ENCODE measurements around the gene CEP78. TPM values are rescaled to one million over a fixed set of nuclear protein-coding genes. Genes with fewer than 3 reads are reported as not detected.

Gene CEP78
- total RNA-seq, 1 experiment from 2014 or later: 57.8 TPM

DNA sequence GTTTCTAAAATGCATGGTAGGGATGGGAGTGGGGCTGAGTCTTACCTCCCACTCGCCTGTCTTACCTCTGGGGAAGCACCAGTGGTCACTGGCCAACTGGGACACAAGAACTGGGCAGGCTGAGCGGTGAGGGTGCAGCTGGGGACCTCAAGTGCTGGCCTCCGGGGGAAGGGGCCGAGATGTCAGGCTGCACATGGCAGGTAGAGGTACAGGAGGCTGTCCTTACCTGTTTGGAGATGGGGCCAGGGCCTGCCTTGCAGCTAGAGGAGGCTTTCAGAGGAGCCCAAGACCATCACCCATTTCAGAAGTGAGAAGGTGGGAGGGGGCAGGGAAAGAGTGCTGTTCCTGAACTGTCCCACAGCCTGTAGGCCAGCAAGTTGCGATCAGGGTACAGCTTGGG lies 75.2 kb downstream of the CEP78 start:
- peak overlapping the region in 2 of 3 experiments; percentile 39 to 44; a peak in 2 of 7 replicates for H3K27ac Mint-ChIP-seq
- Histone ChIP-seq H2BK12ac (ENCODE audit: insufficient read length, low read depth, low read length) (no peak overlapping the region), H3K9me3 (ENCODE audit: control insufficient read depth, low read depth, low read length) (no peaks in the 10 kb centered on the region), H3K23ac (ENCODE audit: insufficient read length, low read depth, low read length) (no peak overlapping the region), H2BK15ac (ENCODE audit: low read depth, low read length) (no peak overlapping the region), H2BK5ac (ENCODE audit: insufficient read length, low read length) (no peak overlapping the region), H4K91ac (ENCODE audit: insufficient read length, low read depth, low read length) (no peak overlapping the region), H3K4me2 (ENCODE audit: insufficient read depth, insufficient read length, low read length) (no peak overlapping the region), H3K4me1 (ENCODE audit: insufficient read depth, low read length) (no peaks in the 10 kb centered on the region), H3K27me3 (ENCODE audit: insufficient read depth, low read length) (no peaks in the 10 kb centered on the region), H3K23me2 (ENCODE audit: insufficient read length, low read depth, low read length, poor library complexity, severe bottlenecking) (no peaks in the 10 kb centered on the region), H3K56ac (ENCODE audit: insufficient read length, low read depth, low read length) (no peak overlapping the region), H4K5ac (ENCODE audit: insufficient read length, low read depth, low read length) (no peak overlapping the region), H3K14ac (ENCODE audit: insufficient read depth, low read length) (no peak overlapping the region), H2BK120ac (ENCODE audit: low read depth, low read length, poor library complexity, severe bottlenecking) (no peak overlapping the region), H2AFZ (ENCODE audit: low read length) (no peak overlapping the region), H2BK20ac (ENCODE audit: low read depth, low read length, poor library complexity, severe bottlenecking) (no peak overlapping the region), H3K18ac (ENCODE audit: insufficient read length, low read depth, low read length) (no peak overlapping the region), H4K20me1 (ENCODE audit: control insufficient read depth, insufficient read depth, insufficient read length) (no peaks in the 10 kb centered on the region), H3T11ph (ENCODE audit: low read length) (no peak overlapping the region), H2AK5ac (ENCODE audit: insufficient read length, low read length) (no peak overlapping the region), H3K27ac (ENCODE audit: insufficient read length, low read depth, low read length) (no peak overlapping the region), H4K8ac (replicated peaks; ENCODE audit: insufficient read length, low read depth, low read length) (no peak overlapping the region), H3K79me1 (ENCODE audit: insufficient read depth, low read depth, low read length, poor library complexity, severe bottlenecking) (peaks cover 3% of the 10 kb centered on the region), H3K79me2 (ENCODE audit: insufficient read depth, low read length) (0 out of 2 replicates have a peak, but pooled peaks cover 4% of the 10 kb centered on the region), H3K9ac (ENCODE audit: extremely low read depth, insufficient read length, low read length) (no peak overlapping the region), H3K4ac (ENCODE audit: low read depth, low read length) (no peak overlapping the region)
- H3K27me3 Mint-ChIP-seq (ENCODE audit: low read depth): no peaks in the 10 kb centered on the region
- no peaks in the 10 kb centered on the region for H3K9me3 Mint-ChIP-seq
- no peak for DNase-seq
- TF ChIP-seq, protein P1, sequence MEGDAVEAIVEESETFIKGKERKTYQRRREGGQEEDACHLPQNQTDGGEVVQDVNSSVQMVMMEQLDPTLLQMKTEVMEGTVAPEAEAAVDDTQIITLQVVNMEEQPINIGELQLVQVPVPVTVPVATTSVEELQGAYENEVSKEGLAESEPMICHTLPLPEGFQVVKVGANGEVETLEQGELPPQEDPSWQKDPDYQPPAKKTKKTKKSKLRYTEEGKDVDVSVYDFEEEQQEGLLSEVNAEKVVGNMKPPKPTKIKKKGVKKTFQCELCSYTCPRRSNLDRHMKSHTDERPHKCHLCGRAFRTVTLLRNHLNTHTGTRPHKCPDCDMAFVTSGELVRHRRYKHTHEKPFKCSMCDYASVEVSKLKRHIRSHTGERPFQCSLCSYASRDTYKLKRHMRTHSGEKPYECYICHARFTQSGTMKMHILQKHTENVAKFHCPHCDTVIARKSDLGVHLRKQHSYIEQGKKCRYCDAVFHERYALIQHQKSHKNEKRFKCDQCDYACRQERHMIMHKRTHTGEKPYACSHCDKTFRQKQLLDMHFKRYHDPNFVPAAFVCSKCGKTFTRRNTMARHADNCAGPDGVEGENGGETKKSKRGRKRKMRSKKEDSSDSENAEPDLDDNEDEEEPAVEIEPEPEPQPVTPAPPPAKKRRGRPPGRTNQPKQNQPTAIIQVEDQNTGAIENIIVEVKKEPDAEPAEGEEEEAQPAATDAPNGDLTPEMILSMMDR (conservative IDR thresholded peaks at IDR 0.05): no peak
- H3K36me3 Mint-ChIP-seq (ENCODE audit: insufficient read depth in 1 of 3, low read depth in 3 of 3): peaks cover 67 to 91% (median 81%) of the 10 kb centered on the region in 3 experiments
- WGBS (ENCODE audit: extremely low coverage, insufficient read length, low lambda C conversion rate): no CpG with 5 or more reads among the region's 5 CpGs
- no peak overlapping the region for H3K4me3 Mint-ChIP-seq
- peaks cover 0 to 6% of the 10 kb centered on the region in 2 experiments; a peak in 1 of 4 replicates for H3K4me1 Mint-ChIP-seq
